Stimulated activated CD8-positive, alpha-beta memory T cell treated with anti-CD3 and anti-CD28 coated beads, Interleukin-7, amount 100 ng/mL, for 1 hour (primary cell): Measurements from ENCODE around the gene FNIP2.
"Not testable (repeated sequence)": the region's sequence is repeated elsewhere in the genome, so short reads cannot be mapped to it uniquely, and the experiment has no call there.

Experiments used
- DNase-seq, 2 donors: peaks; one replicate each; pipeline ENCODE4 v3.0.0-alpha.2; 2020; ENCODE audit warnings: low read depth in 2 of 2

Gene FNIP2

GRCh38 chr4:158814636-158815330, 46.0 kb downstream of the FNIP2 start:
- DNase-seq: no peak

- no peak for DNase-seq
These were observed 48.1 kb downstream of the FNIP2 start for GRCh38 chr4:158816955-158817354.

GRCh38 chr4:158817562-158818296, 48.9 kb downstream of the FNIP2 start:
- DNase-seq: no peak

- DNase-seq: no peak
These were observed 49.8 kb downstream of the FNIP2 start for GRCh38 chr4:158818560-158819140.

- no peak for DNase-seq
These were observed 51.3 kb downstream of the FNIP2 start for GRCh38 chr4:158819942-158820786.

GRCh38 chr4:158821228-158821971, 52.6 kb downstream of the FNIP2 start:
- no peak for DNase-seq

- DNase-seq: no peak
These were observed 53.5 kb downstream of the FNIP2 start for GRCh38 chr4:158822348-158822747.

- no peak for DNase-seq
These were observed 54.6 kb downstream of the FNIP2 start for GRCh38 chr4:158823461-158823873.

GRCh38 chr4:158824425-158825274, 55.8 kb downstream of the FNIP2 start:
- DNase-seq: no peak

- no peak for DNase-seq
These were observed 56.7 kb downstream of the FNIP2 start for GRCh38 chr4:158825433-158826036.

- DNase-seq: no peak
These were observed 57.2 kb downstream of the FNIP2 start for GRCh38 chr4:158826057-158826456.

- no peak for DNase-seq
These were observed 58.1 kb downstream of the FNIP2 start for GRCh38 chr4:158826882-158827281.

GRCh38 chr4:158827543-158827981, 58.7 kb downstream of the FNIP2 start:
- DNase-seq: no peak

- not testable (repeated sequence) for DNase-seq
These were observed 59.3 kb downstream of the FNIP2 start for GRCh38 chr4:158828151-158828550.

- DNase-seq: no peak
These were observed 60.4 kb downstream of the FNIP2 start for GRCh38 chr4:158829254-158829653.

GRCh38 chr4:158833602-158834001, 64.8 kb downstream of the FNIP2 start:
- no peak for DNase-seq

GRCh38 chr4:158835226-158836001, 66.6 kb downstream of the FNIP2 start:
- DNase-seq: no peak

GRCh38 chr4:158836002-158836369, 67.2 kb downstream of the FNIP2 start:
- DNase-seq: no peak

GRCh38 chr4:158836828-158837449, 68.1 kb downstream of the FNIP2 start:
- DNase-seq: no peak
